Omental fat pad (tissue), 4 donors: ENCODE measurements around the gene BAIAP2L1. TPM values are rescaled to one million over a fixed set of nuclear protein-coding genes. Genes with fewer than 3 reads are reported as not detected.
"Not testable (repeated sequence)": the region's sequence is repeated elsewhere in the genome, so short reads cannot be mapped to it uniquely, and the experiment has no call there.

Experiments
- ATAC-seq: fragments of 150-250 bp; one replicate; pipeline ENCODE4 v1.9.1; 2016; ENCODE audit warnings: mild to moderate bottlenecking, moderate library complexity; ENCODE audit not compliant: low FRiP score
- DNase-seq: peaks from one replicate; pipeline ENCODE4 v3.0.0-alpha.2; 2019; ENCODE audit warnings: low spot score
- total RNA-seq, 4 donors: library from RNA; depleted of rRNA; stranded (reverse); fragments of >200 nt; gene quantifications; one replicate each; pipeline ENCODE4 v1.1.0, GENCODE V29; 2016
- TF ChIP-seq, protein P1 (sequence below), 3 donors: fragments of 450-650 bp; IDR thresholded peaks; one replicate each; pipeline ENCODE4 v1.5.1; 2016 to 2017; ENCODE audit warnings: antibody characterized with exemption in 3 of 3, mild to moderate bottlenecking in 3 of 3, moderate library complexity in 2 of 3

Gene BAIAP2L1
- total RNA-seq, 4 donors from 2014 or later = 2.5 to 6.3 (median 3.0) TPM

DNA sequence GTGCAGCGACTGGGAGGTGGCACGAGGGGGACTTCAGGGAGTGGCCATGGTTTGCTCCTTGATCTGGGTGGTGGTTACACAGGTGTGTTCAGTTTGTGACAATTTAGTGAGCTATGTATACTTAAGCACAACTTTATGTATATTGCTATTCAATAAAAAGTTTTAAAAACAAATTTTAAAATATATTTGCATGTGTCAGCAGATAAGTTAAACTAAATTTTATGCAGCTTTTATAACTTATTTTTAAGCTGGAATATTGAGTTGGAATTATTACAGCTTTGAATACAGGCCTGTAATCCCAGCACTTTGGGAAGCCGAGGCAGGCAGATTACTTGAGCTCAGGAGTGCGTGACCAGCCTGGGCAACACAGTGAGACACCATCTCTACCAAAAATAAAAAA lies 5.4 kb downstream of the BAIAP2L1 start:
- no peak for ATAC-seq
- no peak for DNase-seq
- TF ChIP-seq, protein P1, sequence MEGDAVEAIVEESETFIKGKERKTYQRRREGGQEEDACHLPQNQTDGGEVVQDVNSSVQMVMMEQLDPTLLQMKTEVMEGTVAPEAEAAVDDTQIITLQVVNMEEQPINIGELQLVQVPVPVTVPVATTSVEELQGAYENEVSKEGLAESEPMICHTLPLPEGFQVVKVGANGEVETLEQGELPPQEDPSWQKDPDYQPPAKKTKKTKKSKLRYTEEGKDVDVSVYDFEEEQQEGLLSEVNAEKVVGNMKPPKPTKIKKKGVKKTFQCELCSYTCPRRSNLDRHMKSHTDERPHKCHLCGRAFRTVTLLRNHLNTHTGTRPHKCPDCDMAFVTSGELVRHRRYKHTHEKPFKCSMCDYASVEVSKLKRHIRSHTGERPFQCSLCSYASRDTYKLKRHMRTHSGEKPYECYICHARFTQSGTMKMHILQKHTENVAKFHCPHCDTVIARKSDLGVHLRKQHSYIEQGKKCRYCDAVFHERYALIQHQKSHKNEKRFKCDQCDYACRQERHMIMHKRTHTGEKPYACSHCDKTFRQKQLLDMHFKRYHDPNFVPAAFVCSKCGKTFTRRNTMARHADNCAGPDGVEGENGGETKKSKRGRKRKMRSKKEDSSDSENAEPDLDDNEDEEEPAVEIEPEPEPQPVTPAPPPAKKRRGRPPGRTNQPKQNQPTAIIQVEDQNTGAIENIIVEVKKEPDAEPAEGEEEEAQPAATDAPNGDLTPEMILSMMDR (IDR thresholded peaks at IDR 0.05) = no peak

DNA sequence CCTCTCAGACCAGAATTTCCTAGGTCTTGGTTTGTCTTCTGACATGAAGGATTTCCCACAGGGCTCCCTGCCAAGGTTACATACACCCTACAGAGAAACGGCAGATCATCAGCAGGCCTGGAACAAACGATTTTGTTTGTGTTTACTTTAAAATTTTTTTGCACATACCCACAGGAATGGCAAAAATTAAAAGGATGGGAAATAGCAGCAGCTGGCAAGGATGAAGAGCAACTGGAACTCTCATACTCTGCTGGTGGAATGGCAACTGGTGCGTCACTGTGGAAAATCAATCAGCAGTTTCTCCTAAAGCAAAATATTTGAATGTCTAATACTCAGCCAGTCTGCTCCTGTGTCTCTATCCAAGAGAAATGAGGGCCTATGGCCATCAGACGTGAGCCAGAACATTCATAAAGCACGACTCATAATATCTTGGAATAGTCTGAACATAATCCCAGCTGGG lies 6.5 kb downstream of the BAIAP2L1 start:
- ATAC-seq (no peak), DNase-seq (no peak)
- TF ChIP-seq, protein P1 (IDR thresholded peaks at IDR 0.05) = no peak

- TF ChIP-seq, protein P1 (IDR thresholded peaks at IDR 0.05) = no peak
- ATAC-seq = no peak
- DNase-seq = no peak
These were observed 13.2 kb downstream of the BAIAP2L1 start for GRCh38 chr7:98387544-98388226.

GRCh38 chr7:98387131-98387530 lies 13.8 kb downstream of the BAIAP2L1 start:
- TF ChIP-seq, protein P1 (IDR thresholded peaks at IDR 0.05) = no peak
- ATAC-seq (no peak), DNase-seq (no peak)

DNA sequence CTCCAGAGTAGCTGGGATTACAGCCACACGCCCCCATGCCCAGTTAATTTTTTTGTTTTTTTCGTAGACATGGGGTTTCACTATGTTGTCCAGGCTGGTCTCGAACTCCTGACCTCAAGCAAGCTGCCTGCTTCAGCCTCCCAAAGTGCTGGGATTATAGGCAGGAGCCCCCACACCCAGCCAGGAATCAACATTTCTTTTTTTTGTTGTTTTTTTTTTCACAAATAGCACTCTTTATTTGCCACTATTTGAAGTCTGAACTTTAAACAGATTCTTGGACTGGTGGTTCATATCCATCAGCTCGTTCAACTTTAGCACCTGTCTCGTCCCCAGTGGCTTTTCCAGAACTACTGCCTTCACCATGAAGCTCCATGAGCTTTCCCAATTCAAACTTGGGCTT lies 15.4 kb downstream of the BAIAP2L1 start:
- DNase-seq, ATAC-seq: not testable (repeated sequence)

GRCh38 chr7:98378210-98378819 lies 22.6 kb downstream of the BAIAP2L1 start:
- ATAC-seq = no peak
- DNase-seq = no peak

GRCh38 chr7:98376711-98377110 lies 24.2 kb downstream of the BAIAP2L1 start:
- no peak for DNase-seq
- TF ChIP-seq, protein P1 (IDR thresholded peaks at IDR 0.05) = no peak
- no peak for ATAC-seq

More at GRCh38 chr7:98378210-98378819, 22.6 kb downstream of the BAIAP2L1 start:
- TF ChIP-seq, protein P1 (IDR thresholded peaks at IDR 0.05) = no peak
